Stomach smooth muscle (tissue), 2 donors: ENCODE data around the gene KCNAB1.
"Not testable (repeated sequence)": the region's sequence is repeated elsewhere in the genome, so short reads cannot be mapped to it uniquely, and the experiment has no call there.

Experiments
- H3K27ac ChIP-seq: one replicate; pipeline ENCODE4 v1.7.0; 2013; ENCODE audit warnings: mild to moderate bottlenecking, low read length, inconsistent platforms
- H3K27me3 ChIP-seq, 2 donors: one replicate each; pipeline ENCODE4 v1.7.0; 2013; ENCODE audit warnings: low read length in 2 of 2; ENCODE audit not compliant: insufficient read depth in 2 of 2, control insufficient read depth in 1 of 2
- H3K36me3 ChIP-seq, 2 donors: one replicate each; pipeline ENCODE4 v1.7.0; 2013; ENCODE audit warnings: low read length in 2 of 2; ENCODE audit not compliant: control insufficient read depth in 2 of 2, insufficient read depth in 2 of 2
- H3K4me1 ChIP-seq: one replicate; pipeline ENCODE4 v1.7.0; 2013; ENCODE audit warnings: low read length; ENCODE audit not compliant: control insufficient read depth, insufficient read depth
- H3K4me3 ChIP-seq, 2 donors: one replicate each; pipeline ENCODE4 v1.7.0; 2013; ENCODE audit warnings: low read length in 2 of 2
- H3K9ac ChIP-seq, 2 donors: one replicate each; pipeline ENCODE4 v1.7.0; 2013; ENCODE audit warnings: low read length in 2 of 2, mild to moderate bottlenecking in 1 of 2
- H3K9me3 ChIP-seq, 2 donors: one replicate each; pipeline ENCODE4 v1.7.0; 2013; ENCODE audit warnings: low read length in 2 of 2; ENCODE audit not compliant: control insufficient read depth in 2 of 2
- donor health status: healthy.
- donor health status: Pancreatic carcinoma.

KCNAB1 gene

DNA sequence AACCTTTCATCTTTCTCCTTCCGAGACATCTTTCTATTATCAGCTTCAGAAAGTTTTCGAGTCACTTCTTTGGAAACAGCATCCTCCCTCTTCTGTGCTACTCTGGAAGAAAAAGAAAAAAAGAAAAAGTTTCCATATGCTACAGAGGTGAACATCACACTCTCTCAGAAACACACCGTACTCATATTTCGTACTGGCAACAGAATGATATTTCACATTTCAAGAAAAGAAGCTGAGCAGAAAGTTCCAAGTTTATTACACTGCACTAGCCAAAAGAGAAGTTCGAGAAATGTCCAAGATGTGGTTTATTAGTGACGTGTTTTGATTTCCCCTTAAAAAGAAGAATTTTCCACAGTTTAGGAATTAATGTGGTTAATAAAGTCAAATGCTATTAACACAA lies 428.5 kb downstream of the KCNAB1 start:
- Histone ChIP-seq H3K9ac (no peak overlapping the region), H3K36me3 (peaks cover 6 to 13% of the 10 kb centered on the region in 2 donors), H3K27ac (no peak overlapping the region)

DNA sequence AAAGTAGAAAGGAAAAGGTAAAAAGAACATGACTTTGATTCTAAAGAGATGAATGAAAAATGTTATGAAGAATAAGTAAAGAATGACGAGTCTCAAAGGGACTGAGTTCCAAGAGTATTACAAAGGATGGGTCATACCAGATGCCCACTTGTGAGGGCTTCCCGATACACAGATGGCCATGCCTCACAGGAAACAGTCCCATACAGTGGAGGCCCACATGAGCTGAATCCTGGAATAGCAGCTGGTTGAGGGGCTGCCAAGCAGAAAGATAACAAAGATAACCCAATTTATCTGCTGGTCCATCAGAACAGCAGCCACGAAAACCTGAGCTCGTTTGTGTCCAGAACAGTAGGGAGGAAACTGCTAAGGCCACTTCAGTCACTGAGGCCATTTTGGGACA lies 430.9 kb downstream of the KCNAB1 start:
- H3K4me3 ChIP-seq: no peak overlapping the region

More for the DNA sequence above, 428.5 kb downstream of the KCNAB1 start:
- Histone ChIP-seq H3K4me3 (no peak overlapping the region), H3K4me1 (peaks cover 5% of the 10 kb centered on the region), H3K9me3 (no peaks in the 10 kb centered on the region), H3K27me3 (no peaks in the 10 kb centered on the region)

DNA sequence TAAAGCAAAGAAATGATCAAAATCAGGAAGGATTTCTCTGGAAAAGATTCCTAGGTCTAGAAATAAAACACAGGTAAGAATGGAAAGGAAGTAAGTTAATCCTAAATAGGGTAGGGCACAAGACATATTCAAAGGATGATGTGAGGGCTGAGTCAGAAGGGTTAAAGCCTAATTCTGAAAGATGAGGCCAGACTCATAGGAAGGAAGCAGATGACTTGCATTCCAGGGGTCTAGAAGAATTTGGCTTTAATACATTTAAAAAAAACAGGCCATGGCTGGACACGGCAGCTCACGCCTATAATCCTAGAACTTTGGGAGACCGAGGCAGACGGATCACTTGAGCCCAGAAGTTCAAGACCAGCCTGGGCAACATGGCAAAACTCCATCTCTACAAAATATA lies 431.4 kb downstream of the KCNAB1 start:
- Histone ChIP-seq H3K36me3 (peaks cover 6 to 13% of the 10 kb centered on the region in 2 donors), H3K9me3 (no peaks in the 10 kb centered on the region), H3K4me3 (no peak overlapping the region), H3K27ac (no peak overlapping the region), H3K4me1 (peaks cover 5% of the 10 kb centered on the region), H3K9ac (no peak overlapping the region), H3K27me3 (no peaks in the 10 kb centered on the region)

More for the DNA sequence above, 430.9 kb downstream of the KCNAB1 start:
- Histone ChIP-seq H3K27ac (no peak overlapping the region), H3K36me3 (peaks cover 6 to 13% of the 10 kb centered on the region in 2 donors), H3K9me3 (no peaks in the 10 kb centered on the region), H3K27me3 (no peaks in the 10 kb centered on the region), H3K9ac (no peak overlapping the region), H3K4me1 (peaks cover 5% of the 10 kb centered on the region)

DNA sequence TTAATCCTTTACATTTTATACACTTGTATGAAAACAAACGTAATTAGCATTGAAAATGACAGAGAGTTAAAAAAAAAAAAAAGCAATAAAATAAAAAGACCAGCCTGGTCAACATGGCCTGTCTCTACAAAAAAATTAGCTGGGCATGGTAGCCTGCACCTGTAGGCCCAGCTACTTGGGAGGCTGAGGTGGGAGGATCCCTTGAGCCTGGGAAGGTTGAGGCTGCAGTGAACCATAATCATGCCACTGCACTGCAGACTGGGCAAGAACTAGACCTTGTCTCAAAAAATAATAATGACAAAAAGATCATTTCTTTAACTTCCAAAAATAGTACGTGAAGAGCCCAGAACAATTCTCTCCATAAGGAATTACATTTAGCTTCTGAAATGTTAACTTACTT lies 432.6 kb downstream of the KCNAB1 start:
- no peak overlapping the region for H3K27ac ChIP-seq
- H3K9ac ChIP-seq: no peak overlapping the region
- H3K4me1 ChIP-seq: peaks cover 5% of the 10 kb centered on the region
- peaks cover 6 to 13% of the 10 kb centered on the region in 2 donors for H3K36me3 ChIP-seq
- H3K9me3 ChIP-seq: no peaks in the 10 kb centered on the region
- no peaks in the 10 kb centered on the region for H3K27me3 ChIP-seq
- H3K4me3 ChIP-seq: peak overlapping the region in 1 of 2 donors; percentile 91

DNA sequence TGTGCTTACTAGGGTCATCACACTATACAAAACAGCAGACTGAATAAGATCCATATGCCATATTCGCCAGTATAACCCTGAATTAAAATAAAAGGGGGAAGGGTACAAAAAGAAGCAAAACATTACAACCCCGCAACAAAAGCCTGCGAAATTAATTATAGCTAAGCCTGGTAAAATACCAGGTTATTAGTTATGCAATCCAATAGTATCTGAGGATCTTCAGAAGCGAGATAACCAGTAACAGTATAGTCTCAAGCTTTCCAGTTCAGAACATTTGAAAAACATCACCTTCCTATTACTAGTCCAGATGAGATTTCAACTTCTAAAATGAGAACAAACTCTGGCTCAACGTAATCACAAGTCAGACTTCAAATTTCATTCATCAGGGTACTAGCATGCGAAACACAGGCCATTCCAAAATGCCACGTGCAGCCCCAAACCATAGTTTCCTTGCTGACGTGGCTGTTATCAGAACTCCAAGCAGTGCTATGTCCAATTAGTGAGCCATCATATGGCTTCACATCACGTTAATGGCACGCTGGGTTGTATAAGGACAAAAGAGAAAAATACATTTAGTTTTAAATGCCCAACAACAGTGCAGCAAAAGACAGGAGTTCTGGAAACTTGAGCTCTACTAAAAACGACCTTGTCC lies 433.5 kb downstream of the KCNAB1 start:
- Histone ChIP-seq H3K27ac (no peak overlapping the region), H3K4me1 (peaks cover 5% of the 10 kb centered on the region), H3K4me3 (peak overlapping the region; percentile 72 to 91), H3K9ac (peak overlapping the region; percentile 60 to 81), H3K36me3 (peaks cover 3 to 7% of the 10 kb centered on the region in 2 donors), H3K27me3 (no peaks in the 10 kb centered on the region), H3K9me3 (no peaks in the 10 kb centered on the region)

DNA sequence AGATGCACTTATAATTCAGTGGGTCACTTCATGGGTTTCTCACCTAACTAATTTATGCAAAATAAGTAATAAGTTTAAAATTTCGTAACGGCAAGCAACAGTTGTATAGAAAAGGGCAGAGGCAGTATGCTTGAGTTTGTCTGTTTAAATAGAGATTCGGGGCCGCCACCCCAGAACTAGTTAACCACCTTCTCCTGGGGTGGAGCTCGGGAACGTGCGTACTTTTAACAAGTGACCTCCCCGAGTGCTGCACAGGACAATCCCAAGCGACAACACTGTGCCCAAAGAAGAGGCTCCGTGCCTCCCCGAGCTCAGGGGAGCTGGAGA lies 434.1 kb downstream of the KCNAB1 start:
- Histone ChIP-seq H3K36me3 (peaks cover 3 to 7% of the 10 kb centered on the region in 2 donors), H3K27me3 (no peaks in the 10 kb centered on the region), H3K4me3 (peak overlapping the region; percentile 72 to 91), H3K27ac (peak overlapping the region; percentile 53), H3K4me1 (peaks cover 5% of the 10 kb centered on the region), H3K9ac (peak overlapping the region; percentile 73 to 81), H3K9me3 (no peaks in the 10 kb centered on the region)

DNA sequence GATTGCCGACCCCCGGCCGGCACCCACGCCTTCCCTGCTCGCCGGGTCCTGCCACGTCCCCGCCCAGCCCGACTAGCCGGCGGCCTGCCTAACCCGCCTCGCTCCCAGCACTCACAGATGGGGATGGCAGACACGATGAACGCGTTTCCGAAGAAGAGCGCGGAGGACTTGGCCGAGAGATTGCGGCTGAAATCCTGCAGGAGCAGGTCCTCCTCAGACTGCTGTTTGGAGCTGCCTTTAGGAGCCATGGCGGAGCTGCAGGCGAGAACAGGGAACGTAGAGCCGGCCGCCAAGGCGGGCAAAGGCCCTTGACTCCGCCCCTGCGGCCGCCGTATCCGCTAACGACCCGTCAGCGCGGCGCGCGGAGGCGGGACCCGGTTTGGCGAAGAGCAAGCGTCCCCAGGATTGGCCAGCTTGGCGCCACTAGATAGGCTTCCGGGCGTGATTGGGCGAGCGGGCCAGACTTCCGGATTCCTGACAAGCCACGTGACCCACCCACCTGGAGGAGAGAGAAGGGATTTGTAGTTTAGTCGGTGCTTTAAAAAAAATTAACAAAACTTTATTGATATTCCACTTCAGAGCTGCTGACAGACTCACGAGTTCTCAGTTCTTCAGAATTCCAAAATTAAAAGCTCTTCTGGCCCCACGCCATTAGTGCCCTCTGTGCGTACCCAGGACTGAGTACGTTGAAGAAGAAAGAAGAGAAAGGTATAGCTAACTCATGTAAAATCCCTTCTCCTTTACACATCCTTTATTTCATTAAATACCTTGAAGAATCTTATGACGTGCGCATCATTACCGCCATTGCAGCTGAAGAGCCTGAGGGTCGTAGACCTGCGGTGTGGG lies 434.7 kb downstream of the KCNAB1 start, which contains the start of gene SSR3:
Gene SSR3, minus strand, starts transcription at position 276 of the 846 bp plus-strand sequence. Its CDS starts 28 bp downstream, at position 248.
- peaks cover 3 to 7% of the 10 kb centered on the region in 2 donors for H3K36me3 ChIP-seq
- peak within 1 kb of the TSS; percentile 53 for H3K27ac ChIP-seq
- peaks cover 5% of the 10 kb centered on the region for H3K4me1 ChIP-seq

DNA sequence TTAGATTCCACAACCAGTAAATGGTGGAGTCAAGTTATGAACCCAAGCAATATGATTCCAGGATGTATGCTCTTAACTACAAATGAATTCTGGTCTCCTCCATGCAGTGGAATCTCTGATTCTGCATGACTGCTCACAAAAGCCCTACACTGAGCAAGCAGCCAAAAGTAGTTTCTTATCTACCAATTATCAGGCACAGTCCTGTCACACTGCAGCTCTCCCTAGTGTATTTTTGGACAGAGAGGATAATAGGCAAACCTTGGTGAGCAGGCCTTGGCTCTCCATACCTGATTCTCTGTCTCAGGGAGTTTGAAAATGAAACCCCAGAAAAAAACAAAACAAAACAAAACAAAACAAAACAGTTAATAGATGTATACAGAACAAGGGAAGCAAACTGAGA lies 438.0 kb downstream of the KCNAB1 start:
- no peaks in the 10 kb centered on the region for H3K36me3 ChIP-seq

More for the DNA sequence above, 434.7 kb downstream of the KCNAB1 start, which contains the start of gene SSR3:
- H3K9ac ChIP-seq: peak within 1 kb of the TSS; percentile 73 to 81
- H3K9me3 ChIP-seq: no peaks in the 10 kb centered on the region
- H3K4me3 ChIP-seq: peak within 1 kb of the TSS; percentile 72 to 91
- no peaks in the 10 kb centered on the region for H3K27me3 ChIP-seq

DNA sequence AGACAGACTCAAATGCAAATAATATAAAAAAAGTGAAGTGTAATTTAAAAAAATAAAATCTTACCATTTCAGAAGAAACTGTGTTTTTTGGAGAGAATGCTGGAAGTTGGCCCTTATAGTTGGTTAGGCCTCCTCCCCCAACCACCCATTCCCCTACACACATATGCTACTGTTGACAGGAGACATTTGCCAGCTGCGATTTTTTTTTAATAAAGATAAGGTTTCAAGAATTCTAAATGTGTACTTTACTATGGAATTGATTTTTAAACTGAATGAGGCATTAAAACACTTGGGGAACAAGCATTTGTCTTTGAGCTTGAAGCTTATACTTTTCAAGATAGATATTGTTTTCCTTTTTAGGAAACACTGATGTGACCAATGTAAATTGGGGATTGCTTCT lies 438.9 kb downstream of the KCNAB1 start:
- H3K9ac ChIP-seq: no peak overlapping the region
- H3K36me3 ChIP-seq: no peaks in the 10 kb centered on the region
- H3K27ac ChIP-seq: no peak overlapping the region
- no peaks in the 10 kb centered on the region for H3K27me3 ChIP-seq
- no peaks in the 10 kb centered on the region for H3K9me3 ChIP-seq
- no peaks in the 10 kb centered on the region for H3K4me1 ChIP-seq
- H3K4me3 ChIP-seq: no peak overlapping the region

More for the DNA sequence above, 438.0 kb downstream of the KCNAB1 start:
- H3K4me3 ChIP-seq: no peak overlapping the region
- no peaks in the 10 kb centered on the region for H3K9me3 ChIP-seq
- peaks cover 3% of the 10 kb centered on the region for H3K4me1 ChIP-seq
- H3K9ac ChIP-seq: no peak overlapping the region
- H3K27me3 ChIP-seq: no peaks in the 10 kb centered on the region
- no peak overlapping the region for H3K27ac ChIP-seq

DNA sequence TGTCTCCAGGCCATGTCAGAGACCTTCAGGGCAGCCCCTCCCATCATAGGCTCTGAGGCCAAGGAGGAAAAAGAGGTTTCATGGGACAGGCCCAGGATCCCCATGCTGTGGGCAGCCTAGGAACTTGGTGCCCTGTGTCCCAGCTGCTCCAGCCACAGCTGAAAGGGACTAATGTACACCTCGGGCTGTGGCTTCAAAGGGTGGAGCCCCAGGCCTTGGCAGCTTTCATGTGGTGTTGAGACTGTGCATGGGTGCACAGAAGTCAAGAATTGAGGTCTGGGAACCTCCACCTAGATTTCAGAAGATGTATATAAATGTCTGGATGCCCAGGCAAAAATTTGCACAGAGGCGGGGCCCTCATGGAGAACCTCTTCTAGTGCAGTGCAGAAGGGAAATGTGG lies 441.2 kb downstream of the KCNAB1 start:
- H3K27me3 ChIP-seq: no peaks in the 10 kb centered on the region
- H3K27ac ChIP-seq: no peak overlapping the region
- no peaks in the 10 kb centered on the region for H3K36me3 ChIP-seq
- H3K4me1 ChIP-seq: no peaks in the 10 kb centered on the region
- no peak overlapping the region for H3K9ac ChIP-seq
- no peaks in the 10 kb centered on the region for H3K9me3 ChIP-seq
- no peak overlapping the region for H3K4me3 ChIP-seq

DNA sequence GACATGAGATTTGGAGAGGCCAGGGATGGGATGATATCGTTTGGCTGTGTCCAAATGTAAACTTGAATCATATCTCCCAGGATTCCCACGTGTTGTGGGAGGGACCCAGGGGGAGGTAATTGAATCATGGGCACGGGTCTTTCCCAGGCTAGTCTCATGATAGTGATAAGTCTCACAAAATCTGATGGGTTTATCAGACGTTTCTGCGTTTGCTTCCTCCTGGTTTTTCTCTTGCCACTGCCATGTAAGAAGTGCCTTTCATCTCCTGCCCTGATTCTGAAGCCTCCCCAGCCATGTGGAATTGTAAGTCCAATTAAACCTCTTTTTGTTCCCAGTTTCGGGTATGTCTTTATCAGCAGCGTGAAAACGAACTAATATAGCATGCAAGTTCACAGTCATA lies 442.1 kb downstream of the KCNAB1 start:
- not testable (repeated sequence) for H3K27me3 ChIP-seq, H3K4me1 ChIP-seq, H3K4me3 ChIP-seq, H3K36me3 ChIP-seq, H3K9ac ChIP-seq, H3K27ac ChIP-seq, H3K9me3 ChIP-seq
